HEK293 (cell line): Measurements from ENCODE around the gene SNAP47.

ENCODE experiments used
- CTCF ChIA-PET: fragments of 350-600 bp; formaldehyde crosslinking; extraction: SDS; loops from one replicate; lab custom pipeline; 2021; ENCODE audit warnings: antibody characterized with exemption; lab: Yijun Ruan, JAX
- POLR2A ChIA-PET: fragments of 300-600 bp; formaldehyde crosslinking; extraction: SDS; loops from one replicate; lab custom pipeline; 2020; ENCODE audit warnings: antibody characterized with exemption, inconsistent platforms; lab: Yijun Ruan, JAX
- H3K27ac ChIP-seq: fragments of 200-500 bp; sonication (Bioruptor generic); 2 replicates; pipeline ENCODE4 v1.5.1; 2014; ENCODE audit warnings: low read depth, low read length, control low read depth, inconsistent platforms; ENCODE audit errors: extremely low read depth
- H3K36me3 ChIP-seq, 2 experiments: fragments of 200-500 bp in 1 of 2; sonication (Bioruptor generic) in 1 of 2; 1 replicate in 1 of 2; 2 replicates in 1 of 2; pipeline ENCODE4 v1.5.1; 2014 to 2017; ENCODE audit warnings: inconsistent platforms in 2 of 2, low read length in 2 of 2; ENCODE audit not compliant: control insufficient read depth in 2 of 2, insufficient read depth in 1 of 2
- H3K4me1 ChIP-seq: fragments of 200-500 bp; sonication (Bioruptor generic); 2 replicates; pipeline ENCODE4 v1.5.1; 2014; ENCODE audit warnings: mild to moderate bottlenecking, low read length, inconsistent platforms; ENCODE audit not compliant: control insufficient read depth, insufficient read depth
- H3K4me3 ChIP-seq: 2 replicates; pipeline ENCODE4 v1.5.1; 2011; ENCODE audit warnings: low read depth, mild to moderate bottlenecking, control low read depth, low read length, moderate library complexity
- H3K9me3 ChIP-seq: fragments of 200-500 bp; sonication (Bioruptor generic); 2 replicates; pipeline ENCODE4 v1.5.1; 2014; ENCODE audit warnings: low read depth, low read length, inconsistent platforms; ENCODE audit not compliant: control insufficient read depth, insufficient read depth
- ELK4 ChIP-seq: IDR thresholded peaks from 2 replicates; pipeline ENCODE4 v1.6.1; 2011; ENCODE audit warnings: mild to moderate bottlenecking, low read depth, low read length, borderline replicate concordance
- GLI4 ChIP-seq: fragments of 450-650 bp; formaldehyde crosslinking; IDR thresholded peaks from 2 replicates; pipeline ENCODE4 v1.5.1; 2016; ENCODE audit warnings: missing biosample characterization, missing genetic modification characterization
- IKZF3 ChIP-seq: fragments of 450-650 bp; IDR thresholded peaks from 2 replicates; pipeline ENCODE4 v1.5.0; 2018; ENCODE audit warnings: missing biosample characterization, mild to moderate bottlenecking, missing genetic modification characterization, moderate library complexity
- PRDM10 ChIP-seq: fragments of 450-650 bp; formaldehyde crosslinking; IDR thresholded peaks from 2 replicates; pipeline ENCODE4 v1.5.1; 2016; ENCODE audit warnings: missing biosample characterization, missing genetic modification characterization
- TSHZ1 ChIP-seq: fragments of 450-650 bp; formaldehyde crosslinking; IDR thresholded peaks from 2 replicates; pipeline ENCODE4 v1.5.1; 2016; ENCODE audit warnings: missing biosample characterization, missing genetic modification characterization, borderline replicate concordance
- WT1 ChIP-seq: fragments of 450-650 bp; formaldehyde crosslinking; IDR thresholded peaks from 2 replicates; pipeline ENCODE4 v1.5.1; 2016; ENCODE audit warnings: missing biosample characterization, missing genetic modification characterization
- YY2 ChIP-seq: fragments of 450-650 bp; formaldehyde crosslinking; IDR thresholded peaks from 2 replicates; pipeline ENCODE4 v1.5.1; 2016; ENCODE audit warnings: missing biosample characterization, missing genetic modification characterization
- ZBTB44 ChIP-seq: fragments of 450-650 bp; IDR thresholded peaks from 2 replicates; pipeline ENCODE4 v1.5.1; 2018; ENCODE audit warnings: missing biosample characterization, mild to moderate bottlenecking, missing genetic modification characterization
- ZBTB8A ChIP-seq: fragments of 450-650 bp; formaldehyde crosslinking; IDR thresholded peaks from 2 replicates; pipeline ENCODE4 v1.5.1; 2016; ENCODE audit warnings: missing biosample characterization, missing genetic modification characterization
- ZNF146 ChIP-seq: fragments of 450-650 bp; formaldehyde crosslinking; IDR thresholded peaks from 2 replicates; pipeline ENCODE4 v1.5.1; 2016; ENCODE audit warnings: missing biosample characterization, missing genetic modification characterization
- ZNF266 ChIP-seq: fragments of 450-650 bp; formaldehyde crosslinking; IDR thresholded peaks from 2 replicates; pipeline ENCODE4 v1.5.1; 2016; ENCODE audit warnings: missing biosample characterization, missing genetic modification characterization, low read depth
- ZNF433 ChIP-seq: fragments of 450-650 bp; formaldehyde crosslinking; IDR thresholded peaks from 2 replicates; pipeline ENCODE4 v1.5.1; 2016; ENCODE audit warnings: missing biosample characterization, missing genetic modification characterization, low read depth
- ZNF514 ChIP-seq: fragments of 450-650 bp; formaldehyde crosslinking; IDR thresholded peaks from 2 replicates; pipeline ENCODE4 v1.5.1; 2016; ENCODE audit warnings: missing biosample characterization, missing genetic modification characterization
- ZNF548 ChIP-seq: fragments of 450-650 bp; formaldehyde crosslinking; IDR thresholded peaks from 2 replicates; pipeline ENCODE4 v1.5.1; 2016; ENCODE audit warnings: missing biosample characterization, missing genetic modification characterization
- ZNF596 ChIP-seq: fragments of 450-650 bp; IDR thresholded peaks from 2 replicates; pipeline ENCODE4 v1.5.0; 2018; ENCODE audit warnings: missing biosample characterization, mild to moderate bottlenecking, missing genetic modification characterization, moderate library complexity
- ZNF654 ChIP-seq: fragments of 450-650 bp; formaldehyde crosslinking; IDR thresholded peaks from 2 replicates; pipeline ENCODE4 v1.5.1; 2016; ENCODE audit warnings: low read depth, missing biosample characterization, missing genetic modification characterization
- ZNF664 ChIP-seq: fragments of 450-650 bp; formaldehyde crosslinking; IDR thresholded peaks from 2 replicates; pipeline ENCODE4 v1.5.1; 2016; ENCODE audit warnings: missing biosample characterization, missing genetic modification characterization
- ZNF76 ChIP-seq: fragments of 450-650 bp; formaldehyde crosslinking; IDR thresholded peaks from 2 replicates; pipeline ENCODE4; 2016; ENCODE audit warnings: low read depth, missing biosample characterization, missing genetic modification characterization, borderline replicate concordance
- ZSCAN18 ChIP-seq: fragments of 450-650 bp; formaldehyde crosslinking; IDR thresholded peaks from 2 replicates; pipeline ENCODE4 v1.5.1; 2016; ENCODE audit warnings: missing biosample characterization, missing genetic modification characterization
- ZSCAN23 ChIP-seq: fragments of 450-650 bp; formaldehyde crosslinking; IDR thresholded peaks from 2 replicates; pipeline ENCODE4 v1.5.1; 2016; ENCODE audit warnings: missing biosample characterization, missing genetic modification characterization

SNAP47 gene

GRCh38 chr1:227746676-227747075 is 11.4 kb downstream of the SNAP47 start:
- TF ChIP-seq WT1 (no peak), ZNF433 (tag by site-specific recombination) (no peak), PRDM10 (tag by site-specific recombination) (no peak), GLI4 (tag by site-specific recombination) (no peak), ZNF596 (no peak), ZNF654 (tag by site-specific recombination) (no peak), ZBTB8A (tag by site-specific recombination) (no peak), ZNF548 (tag by site-specific recombination) (no peak), ZNF76 (tag by site-specific recombination) (no peak), ZNF514 (no peak), ZNF146 (tag by site-specific recombination) (no peak), ZNF664 (tag by site-specific recombination) (no peak), TSHZ1 (tag by site-specific recombination) (no peak), IKZF3 (no peak), ZSCAN18 (tag by site-specific recombination) (no peak), ELK4 (no peak), ZBTB44 (tag by site-specific recombination) (no peak), YY2 (tag by site-specific recombination) (no peak), ZSCAN23 (no peak), ZNF266 (no peak)
- Histone ChIP-seq H3K4me1 (no peaks in the 10 kb centered on the region), H3K27ac (no peak overlapping the region), H3K4me3 (no peak overlapping the region), H3K36me3 (peaks cover 5 to 75% of the 10 kb centered on the region in 2 experiments; a peak in 2 of 3 replicates), H3K9me3 (no peaks in the 10 kb centered on the region)
- CTCF ChIA-PET: interaction anchor here (0.6 kb wide), 1 partner anchor 175 kb away, joined by 4 read pairs; no protein-coding TSS in a partner anchor
- POLR2A ChIA-PET: interaction anchor here (1.4 kb wide), 1 partner anchor 11 kb away, joined by 8 read pairs; the partner anchor contains the start of genes JMJD4 and SNAP47
